DND-41 (cell line): Measurements from ENCODE around the gene SETBP1.

Experiments used
- ATAC-seq: fragments of 200-7000 bp; cut with Tn5 transposase; 3 replicates; pipeline ENCODE4 v1.9.1; 2021; ENCODE audit warnings: low read depth; ENCODE audit not compliant: insufficient read depth
- DNase-seq: peaks from one replicate; pipeline ENCODE4 v3.0.0-alpha.2; 2020
- H2AFZ ChIP-seq: 2 replicates; pipeline ENCODE4 v1.6.0; 2012; ENCODE audit warnings: low read depth, low read length
- H3K27ac ChIP-seq: 2 replicates; pipeline ENCODE4 v1.5.1; 2012; ENCODE audit warnings: low read length, inconsistent platforms
- H3K27me3 ChIP-seq: fragments of 200-600 bp; sonication (generic); 2 replicates; pipeline ENCODE4 v1.6.0; 2012; ENCODE audit warnings: low read length, mild to moderate bottlenecking, inconsistent platforms; ENCODE audit not compliant: insufficient read depth, poor library complexity
- H3K36me3 ChIP-seq: 2 replicates; pipeline ENCODE4 v1.5.1; 2012; ENCODE audit warnings: low read length, inconsistent platforms; ENCODE audit not compliant: insufficient read depth
- H3K4me1 ChIP-seq: 2 replicates; pipeline ENCODE4 v1.5.1; 2012; ENCODE audit warnings: mild to moderate bottlenecking, low read length; ENCODE audit not compliant: insufficient read depth
- H3K4me2 ChIP-seq: 2 replicates; pipeline ENCODE4 v1.6.0; 2012; ENCODE audit warnings: mild to moderate bottlenecking, moderate library complexity, low read length, inconsistent platforms; ENCODE audit not compliant: insufficient read depth
- H3K4me3 ChIP-seq, 2 experiments: fragments of 200-600 bp in 1 of 2; shearing (Covaris generic) in 1 of 2; 2 replicates each; pipeline ENCODE4 v1.5.1; 2012 to 2016; ENCODE audit warnings: inconsistent platforms in 2 of 2, low read length in 2 of 2, mild to moderate bottlenecking in 2 of 2, low read depth in 1 of 2, moderate library complexity in 1 of 2
- H3K79me2 ChIP-seq: 2 replicates; pipeline ENCODE4 v1.6.0; 2012; ENCODE audit warnings: low read length, inconsistent platforms; ENCODE audit not compliant: insufficient read depth
- H3K9ac ChIP-seq: 2 replicates; pipeline ENCODE4 v1.6.0; 2012; ENCODE audit warnings: low read depth, mild to moderate bottlenecking, inconsistent platforms, low read length, moderate library complexity
- H3K9me3 ChIP-seq: 2 replicates; pipeline ENCODE4 v1.5.1; 2012; ENCODE audit warnings: low read length, moderate library complexity, mild to moderate bottlenecking, inconsistent platforms; ENCODE audit not compliant: insufficient read depth, severe bottlenecking
- H4K20me1 ChIP-seq: 2 replicates; pipeline ENCODE4 v1.6.0; 2012; ENCODE audit warnings: low read length; ENCODE audit not compliant: insufficient read depth
- EZH2 ChIP-seq: IDR thresholded peaks from 3 replicates; pipeline ENCODE4 v1.6.1; 2012; ENCODE audit warnings: borderline replicate concordance, low read depth, mild to moderate bottlenecking, moderate library complexity, low read length, inconsistent platforms; ENCODE audit not compliant: severe bottlenecking
- TF ChIP-seq, protein P1 (sequence below): IDR thresholded peaks from 2 replicates; pipeline ENCODE4 v1.5.1; 2012; ENCODE audit warnings: borderline replicate concordance, low read length, moderate library complexity, mild to moderate bottlenecking; ENCODE audit not compliant: poor library complexity, severe bottlenecking; ENCODE audit errors: extremely low read depth

The SETBP1 gene

DNA sequence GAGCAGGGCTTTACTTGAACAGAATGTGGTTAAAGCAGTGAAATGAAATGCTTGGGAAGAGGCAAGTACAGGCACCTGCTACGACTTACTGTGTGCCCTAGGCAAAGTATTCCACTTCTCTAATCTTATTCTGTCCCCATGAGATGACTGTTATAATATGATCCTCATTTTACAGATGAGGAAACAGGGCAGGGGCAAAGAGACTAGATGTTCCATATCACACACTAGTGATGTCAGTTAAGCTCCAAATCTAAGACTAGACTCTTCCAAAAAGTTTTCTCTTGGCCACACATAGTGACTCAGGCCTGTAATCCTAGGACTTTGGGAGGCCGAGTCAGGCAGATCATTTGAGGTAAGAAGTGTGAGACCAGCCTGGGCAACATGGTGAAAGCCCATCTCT is 235.0 kb downstream of the SETBP1 start:
- ATAC-seq (no peak), DNase-seq (no peak)
- Histone ChIP-seq H3K27me3 (no peaks in the 10 kb centered on the region), H4K20me1 (no peaks in the 10 kb centered on the region), H3K36me3 (no peaks in the 10 kb centered on the region), H3K27ac (no peak overlapping the region), H3K4me2 (no peak overlapping the region), H3K9ac (no peak overlapping the region), H3K4me1 (no peaks in the 10 kb centered on the region), H3K9me3 (no peaks in the 10 kb centered on the region), H3K4me3 (no peak overlapping the region), H3K79me2 (no peaks in the 10 kb centered on the region), H2AFZ (no peak overlapping the region)
- TF ChIP-seq EZH2: no peak
- TF ChIP-seq, protein P1, sequence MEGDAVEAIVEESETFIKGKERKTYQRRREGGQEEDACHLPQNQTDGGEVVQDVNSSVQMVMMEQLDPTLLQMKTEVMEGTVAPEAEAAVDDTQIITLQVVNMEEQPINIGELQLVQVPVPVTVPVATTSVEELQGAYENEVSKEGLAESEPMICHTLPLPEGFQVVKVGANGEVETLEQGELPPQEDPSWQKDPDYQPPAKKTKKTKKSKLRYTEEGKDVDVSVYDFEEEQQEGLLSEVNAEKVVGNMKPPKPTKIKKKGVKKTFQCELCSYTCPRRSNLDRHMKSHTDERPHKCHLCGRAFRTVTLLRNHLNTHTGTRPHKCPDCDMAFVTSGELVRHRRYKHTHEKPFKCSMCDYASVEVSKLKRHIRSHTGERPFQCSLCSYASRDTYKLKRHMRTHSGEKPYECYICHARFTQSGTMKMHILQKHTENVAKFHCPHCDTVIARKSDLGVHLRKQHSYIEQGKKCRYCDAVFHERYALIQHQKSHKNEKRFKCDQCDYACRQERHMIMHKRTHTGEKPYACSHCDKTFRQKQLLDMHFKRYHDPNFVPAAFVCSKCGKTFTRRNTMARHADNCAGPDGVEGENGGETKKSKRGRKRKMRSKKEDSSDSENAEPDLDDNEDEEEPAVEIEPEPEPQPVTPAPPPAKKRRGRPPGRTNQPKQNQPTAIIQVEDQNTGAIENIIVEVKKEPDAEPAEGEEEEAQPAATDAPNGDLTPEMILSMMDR: no peak

DNA sequence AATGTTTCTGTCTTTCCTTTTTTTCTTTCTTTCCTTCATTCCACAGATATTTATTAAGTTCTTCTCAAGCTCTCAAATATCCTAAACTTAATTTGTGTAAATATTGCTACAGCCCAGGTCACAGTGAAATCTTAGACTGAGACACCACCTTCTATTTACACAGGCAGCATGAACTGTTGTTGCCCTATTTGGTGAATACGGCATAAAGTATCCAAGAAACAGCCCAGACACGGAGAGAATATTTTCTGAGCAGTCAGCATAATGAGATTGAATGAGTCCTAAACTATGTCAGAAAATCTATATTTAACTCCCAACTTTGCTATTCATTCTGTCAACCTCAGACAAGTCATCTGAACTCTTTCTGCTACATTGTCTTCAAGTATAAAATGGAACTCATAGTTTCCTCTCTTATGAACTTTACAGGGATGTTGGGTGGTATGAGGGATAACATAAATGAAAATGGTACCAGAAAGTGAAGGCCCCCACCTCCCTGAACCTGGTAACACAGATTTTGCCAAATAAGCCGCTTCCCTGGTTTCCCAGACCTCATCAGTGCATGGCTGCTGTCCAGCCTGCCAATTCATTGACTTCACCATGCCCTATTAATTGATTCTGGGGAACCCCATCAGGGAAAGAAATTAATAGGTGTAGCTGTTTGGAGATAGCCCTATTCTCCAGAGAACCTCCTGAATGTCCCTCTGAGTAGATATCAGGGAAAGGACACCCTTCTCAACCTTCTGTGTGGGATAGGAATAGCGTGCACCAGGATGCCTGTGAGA is 235.9 kb downstream of the SETBP1 start:
- Histone ChIP-seq H3K9me3 (no peaks in the 10 kb centered on the region), H3K9ac (no peak overlapping the region), H3K27me3 (no peaks in the 10 kb centered on the region), H2AFZ (no peak overlapping the region), H4K20me1 (no peaks in the 10 kb centered on the region), H3K79me2 (no peaks in the 10 kb centered on the region), H3K27ac (no peak overlapping the region), H3K4me2 (no peak overlapping the region), H3K4me3 (no peak overlapping the region), H3K4me1 (no peaks in the 10 kb centered on the region), H3K36me3 (no peaks in the 10 kb centered on the region)
- no peak for TF ChIP-seq EZH2
- TF ChIP-seq, protein P1: no peak
- DNase-seq: no peak
- ATAC-seq: no peak

DNA sequence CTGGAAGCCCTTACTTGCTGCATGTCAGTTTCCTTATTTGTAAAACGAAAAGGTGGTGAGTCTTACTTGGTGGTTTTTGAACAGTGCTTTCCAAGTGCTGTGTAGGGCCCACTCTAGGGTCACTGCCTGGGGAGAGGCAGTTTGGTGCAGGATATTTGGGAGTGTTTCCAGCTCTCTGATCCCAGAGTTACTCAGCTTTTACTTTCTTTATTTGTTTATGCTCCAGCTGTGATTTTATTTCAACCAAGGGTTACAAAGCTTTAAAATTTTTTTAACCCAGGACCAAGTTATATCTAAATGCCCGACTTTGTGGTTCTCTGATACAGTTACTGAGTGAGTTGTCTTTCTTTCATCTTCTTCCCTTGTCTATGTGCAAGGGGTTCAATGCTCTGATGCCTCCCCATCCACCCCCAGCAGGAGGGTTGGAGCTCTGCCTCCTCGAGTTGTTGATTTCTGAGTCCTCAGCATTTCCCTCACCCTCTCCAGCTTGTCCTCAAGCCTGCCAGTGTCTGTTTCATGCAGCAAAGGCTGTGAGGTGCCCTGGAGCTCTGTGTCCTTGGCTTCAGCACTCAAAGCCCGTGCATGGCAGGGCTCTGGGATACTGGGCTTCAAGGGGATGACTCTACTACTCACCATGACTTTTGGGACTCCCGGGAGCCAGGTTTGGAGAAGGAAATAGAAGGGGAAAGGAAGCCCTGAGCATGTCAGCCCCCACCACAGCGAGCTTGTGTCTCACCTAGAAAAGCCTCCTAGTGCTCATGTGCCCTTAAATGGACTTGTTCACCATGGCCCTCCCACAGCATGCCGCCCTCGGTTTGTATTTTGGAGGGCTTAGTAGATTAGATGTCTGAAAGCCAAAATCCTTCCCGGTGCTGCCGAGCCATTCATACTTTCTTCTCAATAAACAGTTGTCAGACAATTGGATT is 236.8 kb downstream of the SETBP1 start:
- ATAC-seq (no peak), DNase-seq (no peak)
- H3K36me3 ChIP-seq: no peaks in the 10 kb centered on the region
- H3K27me3 ChIP-seq: no peaks in the 10 kb centered on the region
- no peaks in the 10 kb centered on the region for H4K20me1 ChIP-seq
- no peaks in the 10 kb centered on the region for H3K9me3 ChIP-seq
- H3K4me3 ChIP-seq: no peak overlapping the region
- no peak overlapping the region for H3K4me2 ChIP-seq
- H3K27ac ChIP-seq: no peak overlapping the region
- H3K4me1 ChIP-seq: no peaks in the 10 kb centered on the region
- no peak overlapping the region for H2AFZ ChIP-seq
- H3K9ac ChIP-seq: no peak overlapping the region
- H3K79me2 ChIP-seq: no peaks in the 10 kb centered on the region
- TF ChIP-seq EZH2: no peak
- TF ChIP-seq, protein P1: no peak
